HG03439 (cell line): ENCODE results near the gene SHLD1.
"Not testable (repeated sequence)": the region's sequence is repeated elsewhere in the genome, so short reads cannot be mapped to it uniquely, and the experiment has no call there.

ENCODE experiments used
- ATAC-seq: cut with Tn5 transposase; IDR thresholded peaks from one replicate; pipeline ENCODE4 v1.9.1; 2021; ENCODE audit warnings: mild to moderate bottlenecking, moderate library complexity; ENCODE audit not compliant: unreplicated experiment

Gene SHLD1, protein sequence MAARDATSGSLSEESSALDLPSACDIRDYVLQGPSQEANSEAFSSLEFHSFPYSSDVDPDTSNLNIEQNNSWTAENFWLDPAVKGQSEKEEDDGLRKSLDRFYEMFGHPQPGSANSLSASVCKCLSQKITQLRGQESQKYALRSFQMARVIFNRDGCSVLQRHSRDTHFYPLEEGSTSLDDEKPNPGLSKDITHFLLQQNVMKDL

DNA sequence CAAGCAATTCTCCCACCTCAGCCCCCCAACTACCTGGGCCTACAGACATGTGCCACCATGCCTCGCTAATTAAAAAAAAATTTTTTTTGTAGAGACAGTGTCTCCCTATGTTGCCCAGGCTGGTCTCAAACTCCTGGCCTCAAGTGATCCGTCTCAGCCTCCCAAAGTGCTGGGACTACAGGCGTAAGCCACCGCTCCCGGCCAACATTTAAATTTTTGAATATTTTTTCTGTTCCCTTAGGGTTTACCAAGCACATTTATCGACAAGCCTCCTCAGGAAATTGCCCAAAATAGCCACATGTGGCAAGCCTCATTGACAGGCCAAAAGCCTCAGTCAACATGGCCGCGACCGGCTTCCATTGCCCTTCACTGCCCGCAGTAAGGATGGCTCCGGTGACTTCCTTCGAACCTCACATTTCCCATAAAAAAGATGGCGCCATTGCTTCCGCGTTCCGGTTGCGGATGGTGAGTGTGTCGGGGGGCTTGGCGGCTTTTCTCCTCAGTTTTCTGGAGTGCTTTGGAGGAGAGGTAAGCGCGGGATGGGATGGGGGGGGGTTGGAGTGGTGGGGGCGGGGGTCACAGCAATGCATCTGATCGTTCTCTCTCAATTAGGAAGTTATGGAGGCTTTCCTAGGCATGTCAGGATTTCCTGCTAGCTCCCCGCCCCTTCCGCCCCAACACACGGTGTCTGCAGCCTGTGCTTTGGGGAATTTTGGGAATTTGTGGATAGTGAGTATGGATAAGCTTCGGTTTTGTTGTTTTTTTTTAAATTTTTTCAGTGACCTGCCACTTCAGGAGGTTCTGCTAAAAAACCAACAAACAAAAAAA lies at the start of gene SHLD1:
Gene SHLD1, plus strand, starts transcription at position 450 of the 828 bp plus-strand sequence. CDS start 22,465 bp downstream, outside the sequence.
- ATAC-seq, result peak; percentile 77

DNA sequence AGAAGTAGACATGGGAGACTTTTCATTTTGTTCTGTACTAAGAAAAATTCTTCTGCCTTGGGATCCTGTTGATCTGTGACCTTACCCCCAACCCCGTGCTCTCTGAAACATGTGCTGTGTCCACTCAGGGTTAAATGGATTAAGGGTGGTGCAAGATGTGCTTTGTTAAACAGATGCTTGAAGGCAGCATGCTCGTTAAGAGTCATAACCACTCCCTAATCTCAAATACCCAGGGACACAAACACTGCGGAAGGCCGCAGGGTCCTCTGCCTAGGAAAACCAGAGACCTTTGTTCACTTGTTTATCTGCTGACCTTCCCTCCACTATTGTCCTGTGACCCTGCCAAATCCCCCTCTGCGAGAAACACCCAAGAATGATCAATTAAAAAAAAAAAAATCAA lies 47.9 kb upstream of the SHLD1 start:
- ATAC-seq, result not testable (repeated sequence)

DNA sequence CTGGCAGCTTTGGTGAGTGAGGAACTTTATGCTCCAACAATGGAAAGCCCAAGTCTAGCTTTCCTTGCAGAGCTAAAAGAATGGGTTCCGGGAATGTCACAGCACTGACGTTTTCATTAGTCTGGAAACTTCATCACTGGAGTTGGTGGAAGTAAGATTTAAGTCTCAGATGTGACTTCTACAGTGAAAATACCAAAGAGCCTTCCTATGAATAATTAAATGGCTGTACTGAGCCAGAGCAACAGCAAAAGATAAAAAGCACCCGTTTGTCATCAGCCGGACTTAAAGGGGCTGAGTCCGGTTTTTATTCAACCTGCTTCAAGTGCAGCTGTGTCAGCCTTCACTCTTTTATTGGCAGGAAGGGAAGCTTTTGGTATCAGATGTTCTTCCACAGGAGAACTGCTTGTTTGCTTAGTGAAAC lies 46.5 kb upstream of the SHLD1 start:
- no peak for ATAC-seq

DNA sequence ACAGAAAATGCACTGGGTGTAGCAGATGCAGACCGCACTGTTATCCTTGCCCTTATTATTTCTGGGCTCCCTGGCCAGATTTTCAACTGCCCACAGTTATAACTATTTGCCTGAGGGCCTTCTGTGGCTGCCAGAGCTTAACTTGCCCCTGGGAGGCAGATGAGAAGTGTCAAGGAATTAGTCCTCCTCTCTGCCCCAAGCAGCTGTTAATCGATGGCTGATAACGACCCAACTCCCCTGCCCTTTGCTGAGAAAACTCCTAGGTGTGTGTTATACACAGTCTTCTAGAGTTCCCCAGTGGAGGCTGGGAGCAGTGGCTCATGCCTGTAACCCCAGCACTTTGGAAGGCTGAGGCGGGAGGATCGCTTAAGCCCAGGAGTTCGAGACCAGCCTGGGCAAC lies 44.4 kb upstream of the SHLD1 start:
- no peak for ATAC-seq

DNA sequence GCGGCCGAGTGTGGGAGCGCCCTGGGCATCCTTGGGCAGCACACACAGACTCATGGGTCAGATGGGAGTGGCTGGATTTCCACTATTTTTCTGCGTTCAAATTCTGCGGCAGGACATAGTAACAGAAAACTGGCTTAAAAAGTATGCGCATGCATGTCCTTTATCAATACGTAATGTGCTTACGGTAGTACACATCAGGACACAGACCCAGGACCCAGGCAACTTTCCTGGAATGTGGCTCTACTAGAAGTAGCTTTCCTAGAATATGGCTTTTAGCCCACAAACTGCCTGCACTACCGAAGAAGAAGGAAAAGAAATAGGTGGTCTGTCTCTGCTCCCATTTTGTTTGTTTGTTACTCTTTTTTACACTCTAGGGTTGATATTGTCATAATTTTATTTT lies 43.4 kb upstream of the SHLD1 start:
- no peak for ATAC-seq

DNA sequence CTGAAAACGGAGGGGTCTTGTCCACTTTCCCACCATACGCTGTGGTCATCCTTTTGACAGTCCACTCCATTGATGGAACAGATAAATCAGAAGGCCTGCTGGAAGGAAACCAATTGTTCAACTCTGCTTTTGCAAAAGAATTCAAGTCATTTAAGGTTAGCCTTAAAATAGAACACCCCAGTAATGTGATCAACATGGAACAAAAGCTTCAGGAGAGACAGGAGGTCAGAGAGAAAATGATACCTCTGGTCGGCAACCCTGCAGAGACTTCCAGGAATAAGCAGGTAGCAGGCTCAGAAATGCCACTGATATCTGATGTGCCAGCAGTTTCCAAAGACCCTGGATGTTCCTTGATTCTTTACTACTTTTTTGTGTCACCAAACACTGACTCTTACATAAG lies 39.6 kb upstream of the SHLD1 start:
- ATAC-seq, result no peak

DNA sequence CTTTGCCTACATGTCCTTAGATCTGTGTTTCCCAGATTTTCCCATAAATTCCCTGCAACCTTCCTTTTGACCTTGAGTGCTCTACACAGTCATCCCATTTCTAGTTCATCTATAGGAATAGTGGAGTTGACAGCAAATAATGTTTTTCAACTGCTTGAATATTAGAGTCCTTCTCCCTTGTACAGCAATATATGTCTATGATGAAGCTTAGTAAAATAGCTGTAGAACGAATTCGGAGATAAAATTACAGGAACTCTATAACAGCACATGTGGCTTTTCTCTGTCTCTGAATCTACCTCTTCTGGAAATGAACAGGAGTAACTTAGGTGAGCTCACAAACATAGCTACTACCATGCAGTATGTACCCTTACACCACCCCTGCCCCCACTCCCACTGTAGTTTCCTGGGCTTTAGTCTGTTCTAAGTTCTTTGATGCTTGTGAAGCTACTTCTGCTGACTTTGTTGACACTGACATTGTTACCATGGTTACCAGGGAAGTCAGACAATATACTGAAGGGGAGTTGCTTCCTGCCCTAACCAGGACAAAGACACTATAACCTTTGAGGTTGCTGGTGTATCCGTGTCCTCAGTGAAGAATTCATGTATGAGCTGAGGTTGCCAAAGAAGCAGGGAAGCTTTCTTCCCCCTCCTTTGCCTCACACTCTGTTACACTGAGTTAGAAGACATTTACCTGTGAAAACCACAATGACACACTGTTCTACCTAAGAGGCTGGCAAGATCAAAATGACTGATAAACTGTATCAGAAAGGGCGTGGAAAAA lies 35.8 kb upstream of the SHLD1 start:
- no peak for ATAC-seq

DNA sequence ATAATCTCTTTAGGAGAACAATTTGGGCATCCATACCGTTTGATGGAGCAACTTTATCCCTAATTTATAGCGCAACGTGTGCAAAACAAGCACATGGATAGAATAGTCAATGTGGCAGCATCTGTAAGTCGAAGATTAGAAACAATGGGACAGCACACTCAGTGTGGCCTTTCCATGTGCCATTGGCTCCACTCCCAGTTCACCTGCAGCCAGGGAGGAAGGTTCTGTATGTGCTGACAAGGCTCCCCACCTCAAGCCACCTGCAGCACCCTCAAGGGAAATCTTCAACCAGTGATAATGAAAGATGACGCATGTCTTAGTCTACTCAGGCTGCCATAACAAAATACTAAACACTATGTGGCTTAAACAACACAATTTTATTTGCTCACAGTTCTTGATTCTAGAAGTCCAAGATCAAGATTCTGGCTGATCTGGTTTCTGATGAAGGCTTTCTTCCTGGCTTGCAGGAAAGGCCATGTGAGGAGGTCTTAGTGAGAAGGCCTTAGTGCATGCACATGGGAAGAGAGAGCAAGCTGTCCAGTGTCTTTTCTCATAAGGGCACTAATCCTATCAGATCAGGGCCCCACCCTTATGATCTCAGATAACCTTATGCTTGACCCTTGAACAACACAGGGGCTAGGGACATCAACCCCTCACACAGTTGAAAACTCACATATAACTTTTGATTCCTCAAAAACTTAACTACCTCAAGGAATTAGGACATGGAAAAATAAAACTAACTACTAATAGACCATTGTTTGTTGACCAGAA lies 34.9 kb upstream of the SHLD1 start:
- no peak for ATAC-seq

DNA sequence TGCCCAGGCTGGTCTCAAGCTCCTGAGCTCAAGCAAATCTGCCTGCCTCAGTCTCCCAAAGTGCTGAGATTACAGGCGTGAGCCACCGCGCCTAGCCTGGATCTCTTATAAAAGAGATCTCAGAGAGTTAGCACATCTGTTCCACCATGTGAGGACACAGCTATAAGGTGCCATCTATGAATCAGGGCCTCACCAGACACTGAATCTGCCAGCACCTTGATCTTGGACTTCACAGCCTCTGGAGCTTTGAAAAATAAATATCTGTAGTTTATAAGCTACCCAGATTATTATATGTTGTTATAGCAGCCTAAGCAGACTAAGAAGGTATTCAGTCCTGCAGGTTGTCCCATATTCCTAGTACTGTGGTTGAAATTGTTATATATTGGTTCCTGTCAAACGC lies 33.2 kb upstream of the SHLD1 start:
- no peak for ATAC-seq

DNA sequence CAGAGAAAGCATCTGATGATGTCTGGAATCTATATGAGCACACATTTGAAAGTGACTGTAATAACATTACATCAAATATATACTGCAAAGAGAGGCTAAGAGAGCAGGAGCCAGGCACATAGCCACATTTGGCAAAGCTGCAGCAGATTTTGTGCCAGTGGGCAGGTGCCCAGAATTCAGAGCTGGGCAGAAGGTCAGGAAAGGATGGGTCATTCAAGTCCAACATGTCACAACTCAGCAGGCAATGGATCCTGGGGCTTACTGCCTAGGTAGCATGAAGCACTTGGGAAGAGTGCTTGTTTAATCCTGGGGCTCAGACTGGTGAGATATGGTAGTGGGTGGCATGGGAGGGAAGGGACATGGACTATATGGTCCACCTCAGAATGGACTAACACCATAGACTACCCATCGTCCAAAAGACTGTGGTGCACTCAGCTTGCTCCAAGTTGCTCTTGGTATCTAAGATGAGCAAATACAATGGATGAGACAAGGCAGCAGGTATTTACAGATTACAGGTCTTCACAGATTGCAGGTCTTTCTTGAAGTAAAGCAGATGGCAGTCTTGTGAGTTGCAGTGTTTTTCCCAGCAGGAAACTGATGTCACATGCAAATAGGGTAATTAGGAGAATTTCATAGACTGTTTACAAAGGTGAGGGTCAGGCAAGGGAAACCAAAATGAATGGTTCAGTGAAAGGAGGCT lies 31.2 kb upstream of the SHLD1 start:
- ATAC-seq, result no peak

DNA sequence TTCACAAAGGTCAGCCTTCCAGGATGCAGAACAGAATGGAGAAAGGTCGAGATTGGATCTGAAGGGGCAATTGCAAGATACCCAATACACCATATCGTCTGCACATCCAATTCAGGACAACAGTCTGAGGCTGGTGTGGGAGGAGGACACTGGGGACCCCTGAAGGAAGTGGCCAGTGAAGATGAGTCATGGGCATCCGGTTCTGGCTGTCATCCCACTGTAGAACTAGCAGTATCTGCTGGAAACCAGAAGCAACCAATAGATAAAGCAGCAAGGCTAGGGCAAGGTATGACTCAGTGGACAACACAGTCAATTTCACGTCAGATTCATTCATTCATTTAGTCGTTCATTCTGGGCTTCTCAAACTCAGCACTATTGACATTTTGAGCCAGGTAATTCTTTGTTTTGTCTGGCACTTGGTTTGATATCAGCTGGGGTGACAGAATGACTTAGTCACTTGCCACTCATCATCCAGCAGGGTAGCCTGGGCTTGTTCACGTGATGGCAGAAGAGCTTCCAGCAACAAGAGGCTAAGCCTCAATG lies 30.3 kb upstream of the SHLD1 start:
- no peak for ATAC-seq

DNA sequence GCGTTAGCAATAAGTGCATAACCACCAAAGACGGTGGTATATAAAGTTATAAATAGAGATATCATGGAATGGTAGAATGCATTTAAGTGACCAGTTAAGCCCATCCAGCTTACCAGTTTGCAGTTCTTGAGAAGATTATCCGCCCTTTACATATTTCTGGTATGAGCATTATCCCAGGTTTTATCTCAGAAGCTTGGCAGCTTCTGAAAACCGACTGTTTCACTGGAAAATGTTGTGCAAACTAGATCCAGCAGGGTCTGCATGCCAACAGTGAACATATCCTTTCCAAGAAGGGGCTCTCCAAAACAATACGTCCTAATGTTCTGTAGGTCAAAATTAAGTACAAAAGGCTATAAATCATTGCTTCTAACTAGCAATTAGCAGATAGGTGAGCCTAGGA lies 29.5 kb upstream of the SHLD1 start:
- no peak for ATAC-seq

DNA sequence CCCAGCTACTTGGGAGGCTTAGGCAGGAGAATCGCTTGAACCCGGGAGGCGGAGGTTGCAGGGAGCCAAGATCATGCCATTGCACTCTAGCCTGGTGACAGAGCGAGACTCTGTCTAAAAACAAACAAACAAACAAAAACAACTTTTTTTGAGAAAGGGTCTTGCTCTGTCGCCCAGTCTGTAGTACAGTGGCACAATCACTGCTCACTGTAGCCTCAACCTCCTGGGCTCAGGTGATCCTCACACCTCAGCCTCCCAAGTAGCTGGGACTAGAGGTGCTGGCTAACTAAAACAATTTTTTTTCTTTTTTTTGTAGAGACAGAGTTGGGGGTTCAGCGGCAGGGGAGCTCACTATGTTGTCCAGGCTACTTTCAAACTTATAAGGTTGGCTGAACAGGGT lies 28.8 kb upstream of the SHLD1 start:
- ATAC-seq, result not testable (repeated sequence)

DNA sequence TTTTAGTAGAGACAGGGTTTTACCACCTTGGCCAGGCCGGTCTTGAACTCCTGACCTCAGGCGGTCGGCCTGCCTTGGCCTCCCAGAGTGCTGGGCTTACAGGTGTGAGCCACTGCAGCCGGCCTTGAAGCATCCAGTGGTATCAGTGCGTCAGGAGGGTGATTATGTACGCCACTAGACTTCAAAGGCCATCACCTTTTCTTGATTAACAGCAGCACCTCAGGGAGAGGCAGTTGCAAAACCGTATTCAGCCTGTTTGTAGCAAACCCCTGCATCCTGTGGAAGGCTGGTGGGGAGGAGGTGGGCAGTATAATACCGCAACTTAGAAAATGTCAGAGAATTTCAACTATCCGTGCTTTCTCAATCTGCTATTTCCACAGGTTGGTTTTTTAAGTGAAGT lies 27.3 kb upstream of the SHLD1 start:
- no peak for ATAC-seq

DNA sequence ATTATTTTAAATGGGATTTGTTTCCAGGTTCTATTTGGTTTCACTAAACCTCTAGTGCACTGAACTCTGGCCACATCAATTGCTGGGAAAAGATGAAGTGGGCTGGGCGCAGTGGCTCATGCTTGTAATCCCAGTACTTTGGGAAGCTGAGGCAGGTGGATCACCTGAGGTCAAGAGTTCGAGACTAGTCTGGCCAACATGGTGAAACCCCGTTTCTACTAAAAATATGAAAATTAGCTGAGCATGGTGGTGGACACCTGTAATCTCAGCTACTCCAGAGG lies 25.1 kb upstream of the SHLD1 start:
- ATAC-seq, result not testable (repeated sequence)

DNA sequence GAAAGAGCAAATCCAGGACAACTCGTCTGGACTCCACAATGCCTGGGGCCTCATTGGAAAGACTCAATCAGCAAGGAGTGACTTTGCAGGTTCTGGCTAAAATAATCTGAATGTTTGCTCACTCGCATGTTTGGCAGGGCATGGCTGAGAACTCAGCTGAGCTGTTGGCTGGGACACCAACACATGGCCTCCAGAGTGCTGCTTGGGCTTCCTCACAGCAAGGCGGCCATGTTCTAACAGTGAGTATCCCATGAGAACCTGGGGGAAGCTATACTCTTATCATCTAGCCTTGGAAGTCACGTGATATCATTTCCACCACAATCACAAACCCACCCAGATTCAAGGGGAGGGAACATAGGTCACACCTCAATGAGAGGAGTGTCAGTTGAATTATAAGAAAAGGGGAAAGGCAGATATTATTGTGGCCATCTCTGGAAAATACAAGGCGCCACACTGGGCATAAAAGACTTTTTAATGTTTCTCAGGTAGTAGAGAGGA lies 23.1 kb upstream of the SHLD1 start:
- ATAC-seq, result no peak

DNA sequence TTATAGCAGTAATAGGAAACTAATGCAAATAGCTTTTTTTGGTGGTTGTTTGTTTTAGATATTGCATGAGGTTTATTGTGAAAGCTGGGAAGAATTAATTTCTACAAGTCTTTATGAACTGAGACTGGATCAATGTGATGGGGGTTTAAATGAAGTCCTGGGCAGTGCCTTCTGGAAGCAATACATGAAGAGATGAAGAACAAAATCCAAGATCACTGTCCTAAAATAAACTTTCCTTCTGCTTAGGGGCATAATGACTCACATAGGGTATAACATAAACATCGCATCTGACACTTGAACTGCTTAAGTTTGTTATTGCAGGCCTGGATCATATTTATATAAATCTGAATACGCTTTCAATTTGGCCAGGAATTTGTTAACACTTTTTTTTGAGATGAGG lies 20.9 kb upstream of the SHLD1 start:
- no peak for ATAC-seq

DNA sequence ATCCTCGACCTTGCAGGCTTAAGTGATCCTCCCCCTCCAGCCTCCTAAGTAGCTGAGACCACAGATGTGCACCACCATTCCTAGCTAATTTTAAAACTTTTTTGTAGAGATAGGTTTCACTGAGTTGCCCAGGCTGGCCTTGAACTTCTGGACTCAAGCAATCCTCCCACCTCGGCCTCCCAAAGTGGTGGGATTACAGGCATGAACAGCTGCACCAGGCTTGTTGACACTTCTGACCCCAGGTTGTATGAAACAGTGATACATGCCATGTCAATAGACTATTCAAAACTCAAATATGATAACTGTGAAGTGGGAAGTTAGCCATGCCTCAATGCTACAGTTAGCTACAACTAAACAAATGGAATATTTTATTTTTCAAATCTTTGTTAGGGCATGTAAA lies 20.1 kb upstream of the SHLD1 start:
- ATAC-seq, result no peak

DNA sequence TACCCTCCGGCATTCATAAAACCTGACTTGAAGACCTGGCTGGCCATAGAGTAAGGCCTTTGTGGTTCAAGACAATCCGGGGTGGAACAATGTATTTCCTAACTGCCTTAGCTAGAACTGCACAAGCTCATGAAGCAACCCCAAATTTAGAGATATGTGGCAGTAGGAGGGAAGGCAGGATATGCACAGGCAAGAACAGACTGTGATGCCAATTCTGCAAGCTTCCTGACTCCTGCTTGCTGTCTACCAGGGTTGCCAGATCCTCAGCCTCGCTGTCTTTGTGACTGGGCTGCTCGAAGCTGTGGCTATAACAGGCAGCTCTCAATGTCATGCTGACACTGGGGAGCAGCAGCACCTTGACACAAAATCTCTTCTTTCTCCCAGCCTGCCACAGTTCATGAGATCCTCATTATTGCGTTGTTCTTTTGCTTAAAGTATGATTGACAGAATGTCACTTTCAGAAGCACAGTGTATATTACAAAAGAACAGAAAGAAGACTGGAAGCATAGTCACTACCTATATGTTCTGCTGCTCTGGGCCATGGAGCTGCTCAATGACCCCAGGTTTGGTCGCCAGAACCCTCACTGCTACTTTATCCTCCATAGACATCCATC lies 18.3 kb upstream of the SHLD1 start:
- ATAC-seq, result no peak

DNA sequence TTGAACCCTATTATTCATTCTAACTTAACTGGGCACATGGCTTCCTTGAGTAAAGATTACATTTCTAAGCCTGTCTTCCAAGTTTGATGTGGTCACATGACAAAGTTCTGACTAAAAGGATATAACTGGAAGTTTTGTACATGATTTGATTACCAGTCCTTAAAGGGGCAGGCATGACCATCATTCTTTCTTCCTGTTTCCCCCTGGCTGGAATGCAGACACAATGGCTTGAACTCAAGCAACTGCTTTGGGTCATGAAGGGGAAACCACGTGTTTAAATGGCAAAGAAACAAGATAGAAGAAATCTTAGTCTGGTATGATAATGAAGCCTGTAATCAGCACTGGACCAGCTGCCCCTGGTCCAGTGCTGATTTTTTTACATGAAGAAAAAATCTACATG lies 15.6 kb upstream of the SHLD1 start:
- no peak for ATAC-seq
